Measurements from ENCODE around the gene MARK1.

The MARK1 gene

DNA sequence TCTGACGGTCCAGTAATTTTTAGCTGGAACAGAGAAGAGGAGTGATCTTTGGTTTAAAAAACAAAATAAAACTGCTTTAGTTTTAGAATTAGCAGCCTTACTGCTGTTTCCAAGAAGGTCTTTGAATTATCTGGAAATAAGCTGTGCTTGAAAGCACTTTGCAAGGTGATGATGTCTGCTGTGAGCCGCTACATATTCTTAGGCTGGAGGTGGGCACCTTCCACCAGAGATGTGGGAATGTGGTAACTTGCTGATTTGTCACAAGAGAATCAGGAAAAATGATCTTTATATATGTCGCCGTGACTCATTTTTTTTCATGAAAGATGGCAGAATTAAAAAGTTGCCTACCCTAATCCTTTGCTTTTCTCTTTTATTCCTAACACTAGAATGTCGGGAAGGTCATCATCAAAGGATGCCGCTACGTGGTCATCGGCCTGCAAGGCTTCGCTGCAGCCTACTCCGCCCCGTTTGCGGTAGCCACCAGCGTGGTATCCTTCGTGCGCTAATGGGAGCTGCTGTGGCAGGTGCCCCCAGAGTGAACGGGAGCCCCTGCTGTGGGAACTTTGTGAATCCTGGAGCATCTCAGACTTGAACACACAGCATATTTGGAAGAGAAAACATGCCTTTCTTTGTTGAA lies 168.4 kb downstream of the MARK1 start:
- no peaks in the 10 kb centered on the region for H3K36me3 ChIP-seq (ENCODE audit: insufficient read depth, low read length)
- TF ChIP-seq EZH2 (IDR thresholded peaks at IDR 0.05; ENCODE audit: borderline replicate concordance, low read depth, low read length, severe bottlenecking): no peak
- TF ChIP-seq, protein P1, sequence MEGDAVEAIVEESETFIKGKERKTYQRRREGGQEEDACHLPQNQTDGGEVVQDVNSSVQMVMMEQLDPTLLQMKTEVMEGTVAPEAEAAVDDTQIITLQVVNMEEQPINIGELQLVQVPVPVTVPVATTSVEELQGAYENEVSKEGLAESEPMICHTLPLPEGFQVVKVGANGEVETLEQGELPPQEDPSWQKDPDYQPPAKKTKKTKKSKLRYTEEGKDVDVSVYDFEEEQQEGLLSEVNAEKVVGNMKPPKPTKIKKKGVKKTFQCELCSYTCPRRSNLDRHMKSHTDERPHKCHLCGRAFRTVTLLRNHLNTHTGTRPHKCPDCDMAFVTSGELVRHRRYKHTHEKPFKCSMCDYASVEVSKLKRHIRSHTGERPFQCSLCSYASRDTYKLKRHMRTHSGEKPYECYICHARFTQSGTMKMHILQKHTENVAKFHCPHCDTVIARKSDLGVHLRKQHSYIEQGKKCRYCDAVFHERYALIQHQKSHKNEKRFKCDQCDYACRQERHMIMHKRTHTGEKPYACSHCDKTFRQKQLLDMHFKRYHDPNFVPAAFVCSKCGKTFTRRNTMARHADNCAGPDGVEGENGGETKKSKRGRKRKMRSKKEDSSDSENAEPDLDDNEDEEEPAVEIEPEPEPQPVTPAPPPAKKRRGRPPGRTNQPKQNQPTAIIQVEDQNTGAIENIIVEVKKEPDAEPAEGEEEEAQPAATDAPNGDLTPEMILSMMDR (IDR thresholded peaks at IDR 0.05; ENCODE audit: borderline replicate concordance, extremely low read depth, low read length, poor library complexity, severe bottlenecking): no peak
- H2AFZ ChIP-seq (ENCODE audit: low read depth, low read length): no peak overlapping the region
- no peaks in the 10 kb centered on the region for H3K4me1 ChIP-seq (ENCODE audit: insufficient read depth, low read length)
- no peak overlapping the region for H3K4me3 ChIP-seq (ENCODE audit: low read depth in 1 of 2, low read length in 2 of 2)
- no peaks in the 10 kb centered on the region for H3K79me2 ChIP-seq (ENCODE audit: insufficient read depth, low read length)
- no peak overlapping the region for H3K27ac ChIP-seq (ENCODE audit: low read length)
- no peaks in the 10 kb centered on the region for H4K20me1 ChIP-seq (ENCODE audit: insufficient read depth, low read length)
- DNase-seq: no peak
- no peaks in the 10 kb centered on the region for H3K9me3 ChIP-seq (ENCODE audit: insufficient read depth, low read length, severe bottlenecking)
- no peak for ATAC-seq (ENCODE audit: insufficient read depth, low read depth)
- H3K27me3 ChIP-seq (ENCODE audit: insufficient read depth, low read length, poor library complexity): no peaks in the 10 kb centered on the region
- no peak overlapping the region for H3K4me2 ChIP-seq (ENCODE audit: insufficient read depth, low read length)
- no peak overlapping the region for H3K9ac ChIP-seq (ENCODE audit: low read depth, low read length)

DNA sequence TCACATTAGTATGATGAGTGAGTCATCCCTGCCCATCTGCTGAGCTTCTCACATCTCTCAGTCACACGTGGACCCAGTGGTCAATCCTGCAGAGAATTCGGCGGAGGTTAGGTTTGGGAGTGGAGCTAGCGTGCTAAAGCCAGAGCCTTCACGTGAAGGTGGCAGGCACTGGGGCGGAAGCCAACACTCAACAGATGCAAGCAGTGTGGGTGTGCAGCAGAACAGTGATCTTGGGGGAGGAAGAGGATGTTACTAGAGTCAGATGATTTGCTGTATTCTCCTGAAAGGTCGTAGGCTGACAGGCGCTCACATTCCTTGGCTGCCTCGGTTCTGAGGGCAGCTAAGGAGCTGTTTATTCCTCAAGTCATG lies 168.9 kb downstream of the MARK1 start:
- H3K79me2 ChIP-seq (ENCODE audit: insufficient read depth, low read length): no peaks in the 10 kb centered on the region
- ATAC-seq (ENCODE audit: insufficient read depth, low read depth) (no peak), DNase-seq (no peak)
- no peaks in the 10 kb centered on the region for H3K4me1 ChIP-seq (ENCODE audit: insufficient read depth, low read length)
- H3K9me3 ChIP-seq (ENCODE audit: insufficient read depth, low read length, severe bottlenecking): no peaks in the 10 kb centered on the region
- no peak overlapping the region for H3K4me3 ChIP-seq (ENCODE audit: low read depth in 1 of 2, low read length in 2 of 2)
- H3K27ac ChIP-seq (ENCODE audit: low read length): no peak overlapping the region
- peaks cover 2% of the 10 kb centered on the region for H3K27me3 ChIP-seq (ENCODE audit: insufficient read depth, low read length, poor library complexity)
- no peak overlapping the region for H3K4me2 ChIP-seq (ENCODE audit: insufficient read depth, low read length)
- no peak overlapping the region for H2AFZ ChIP-seq (ENCODE audit: low read depth, low read length)
- TF ChIP-seq EZH2 (IDR thresholded peaks at IDR 0.05; ENCODE audit: borderline replicate concordance, low read depth, low read length, severe bottlenecking): no peak
- TF ChIP-seq, protein P1 (IDR thresholded peaks at IDR 0.05; ENCODE audit: borderline replicate concordance, extremely low read depth, low read length, poor library complexity, severe bottlenecking): no peak
- H3K36me3 ChIP-seq (ENCODE audit: insufficient read depth, low read length): no peaks in the 10 kb centered on the region
- no peaks in the 10 kb centered on the region for H4K20me1 ChIP-seq (ENCODE audit: insufficient read depth, low read length)
- H3K9ac ChIP-seq (ENCODE audit: low read depth, low read length): no peak overlapping the region

DNA sequence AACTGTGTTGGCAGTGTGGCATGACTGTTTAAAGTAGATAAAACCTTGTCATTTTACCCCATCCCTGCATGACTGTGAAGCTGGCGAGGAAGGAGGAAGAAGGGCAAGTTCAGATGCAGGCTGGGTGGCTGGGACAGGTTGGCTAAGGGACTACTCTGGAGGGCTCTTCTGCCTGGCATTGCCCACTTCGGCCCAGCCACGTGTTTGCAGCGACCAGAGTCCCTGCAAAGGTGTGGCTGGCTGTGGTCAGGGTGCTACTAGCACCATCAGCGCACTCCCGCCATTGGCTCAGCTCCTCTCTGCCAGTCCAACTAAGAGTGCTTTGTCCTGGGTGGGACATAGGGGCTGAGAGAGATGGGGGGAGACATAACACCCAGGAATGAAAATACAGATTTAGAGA lies 169.4 kb downstream of the MARK1 start:
- DNase-seq (no peak), ATAC-seq (ENCODE audit: insufficient read depth, low read depth) (no peak)
- no peaks in the 10 kb centered on the region for H3K4me1 ChIP-seq (ENCODE audit: insufficient read depth, low read length)
- peaks cover 4% of the 10 kb centered on the region for H3K27me3 ChIP-seq (ENCODE audit: insufficient read depth, low read length, poor library complexity)
- H3K9me3 ChIP-seq (ENCODE audit: insufficient read depth, low read length, severe bottlenecking): no peaks in the 10 kb centered on the region
- no peak overlapping the region for H3K4me3 ChIP-seq (ENCODE audit: low read depth in 1 of 2, low read length in 2 of 2)
- H3K4me2 ChIP-seq (ENCODE audit: insufficient read depth, low read length): no peak overlapping the region
- no peak overlapping the region for H3K9ac ChIP-seq (ENCODE audit: low read depth, low read length)
- H3K36me3 ChIP-seq (ENCODE audit: insufficient read depth, low read length): no peaks in the 10 kb centered on the region
- no peaks in the 10 kb centered on the region for H3K79me2 ChIP-seq (ENCODE audit: insufficient read depth, low read length)
- H3K27ac ChIP-seq (ENCODE audit: low read length): no peak overlapping the region
- no peak for TF ChIP-seq EZH2 (IDR thresholded peaks at IDR 0.05; ENCODE audit: borderline replicate concordance, low read depth, low read length, severe bottlenecking)
- TF ChIP-seq, protein P1 (IDR thresholded peaks at IDR 0.05; ENCODE audit: borderline replicate concordance, extremely low read depth, low read length, poor library complexity, severe bottlenecking): no peak
- H4K20me1 ChIP-seq (ENCODE audit: insufficient read depth, low read length): no peaks in the 10 kb centered on the region
- H2AFZ ChIP-seq (ENCODE audit: low read depth, low read length): no peak overlapping the region

Measured in DND-41 (cell line).